Mammary epithelial cell (primary cell): Measurements from ENCODE around the gene MYO16.

ENCODE experiments used
- EZH2 ChIP-seq: IDR thresholded peaks from 2 replicates; pipeline ENCODE4 v1.6.1; 2012; ENCODE audit warnings: low read length, inconsistent platforms, borderline replicate concordance
- TF ChIP-seq, protein P1 (sequence below), 2 donors: IDR thresholded peaks in 1 of 2; conservative IDR thresholded peaks in 1 of 2; 2 replicates each; pipeline ENCODE4 v1.5.1; 2011 to 2012; ENCODE audit warnings: inconsistent platforms in 2 of 2, low read length in 2 of 2, mild to moderate bottlenecking in 2 of 2, control low read depth in 1 of 2, low read depth in 1 of 2; ENCODE audit not compliant: insufficient read depth in 1 of 2; ENCODE audit errors: extremely low read depth in 1 of 2

DNA sequence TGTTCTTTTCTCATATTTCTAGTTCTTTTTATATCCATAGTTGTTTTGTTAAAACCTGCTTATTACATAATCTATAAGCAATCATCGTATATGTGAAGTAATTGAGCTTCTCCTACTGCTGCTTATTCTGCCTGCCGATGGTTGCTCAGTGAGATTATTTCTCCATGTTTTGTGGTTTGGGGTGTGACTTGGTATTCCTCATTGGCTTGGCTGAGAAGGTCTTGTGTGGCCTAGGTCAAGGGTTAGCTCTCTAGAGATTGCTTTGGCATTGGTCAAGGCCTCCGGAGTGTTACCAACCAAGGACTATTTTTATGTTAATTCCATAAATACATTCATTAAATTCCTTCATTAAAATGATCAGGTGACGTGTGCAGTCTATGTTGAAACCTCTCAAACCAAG lies 302.8 kb downstream of the MYO16 start:
- TF ChIP-seq, protein P1, sequence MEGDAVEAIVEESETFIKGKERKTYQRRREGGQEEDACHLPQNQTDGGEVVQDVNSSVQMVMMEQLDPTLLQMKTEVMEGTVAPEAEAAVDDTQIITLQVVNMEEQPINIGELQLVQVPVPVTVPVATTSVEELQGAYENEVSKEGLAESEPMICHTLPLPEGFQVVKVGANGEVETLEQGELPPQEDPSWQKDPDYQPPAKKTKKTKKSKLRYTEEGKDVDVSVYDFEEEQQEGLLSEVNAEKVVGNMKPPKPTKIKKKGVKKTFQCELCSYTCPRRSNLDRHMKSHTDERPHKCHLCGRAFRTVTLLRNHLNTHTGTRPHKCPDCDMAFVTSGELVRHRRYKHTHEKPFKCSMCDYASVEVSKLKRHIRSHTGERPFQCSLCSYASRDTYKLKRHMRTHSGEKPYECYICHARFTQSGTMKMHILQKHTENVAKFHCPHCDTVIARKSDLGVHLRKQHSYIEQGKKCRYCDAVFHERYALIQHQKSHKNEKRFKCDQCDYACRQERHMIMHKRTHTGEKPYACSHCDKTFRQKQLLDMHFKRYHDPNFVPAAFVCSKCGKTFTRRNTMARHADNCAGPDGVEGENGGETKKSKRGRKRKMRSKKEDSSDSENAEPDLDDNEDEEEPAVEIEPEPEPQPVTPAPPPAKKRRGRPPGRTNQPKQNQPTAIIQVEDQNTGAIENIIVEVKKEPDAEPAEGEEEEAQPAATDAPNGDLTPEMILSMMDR (conservative IDR thresholded peaks at IDR 0.05 in 1 of 2, IDR thresholded peaks at IDR 0.05 in 1 of 2; ENCODE audit: extremely low read depth in 1 of 2, insufficient read depth in 1 of 2, low read depth in 1 of 2, low read length in 2 of 2): no peak
- TF ChIP-seq EZH2: no peak
